Ovary (tissue), 9 donors: ENCODE measurements around the gene ITPR2. TPM values are rescaled to one million over a fixed set of nuclear protein-coding genes. Genes with fewer than 3 reads are reported as not detected.

Experiments
- DNase-seq, 5 donors: peaks; one replicate each; pipeline ENCODE4 v3.0.0-alpha.2; 2019 to 2020
- H3K27ac ChIP-seq, 2 donors: fragments of 200-600 bp; one replicate each; pipeline versions ENCODE4 v1.5.1 to v1.8.0; 2019 to 2022
- H3K27me3 ChIP-seq: fragments of 200-600 bp; one replicate; pipeline ENCODE4 v1.8.0; 2022
- H3K36me3 ChIP-seq: fragments of 200-600 bp; sonication (generic); one replicate; pipeline ENCODE4 v1.5.1; 2019
- H3K4me1 ChIP-seq: one replicate; pipeline ENCODE4 v1.8.1; 2013; ENCODE audit warnings: mild to moderate bottlenecking, moderate library complexity; ENCODE audit not compliant: insufficient read depth
- H3K4me3 ChIP-seq: fragments of 200-600 bp; sonication (generic); one replicate; pipeline ENCODE4 v1.5.1; 2017
- H3K9me3 ChIP-seq, 2 donors: fragments of 200-600 bp in 1 of 2; sonication (generic) in 1 of 2; one replicate each; pipeline versions ENCODE4 v1.5.1 to v1.8.1; 2013 to 2019; ENCODE audit warnings: mild to moderate bottlenecking in 1 of 2, moderate library complexity in 1 of 2
- CTCF ChIP-seq, 3 donors: fragments of 450-650 bp in 2 of 3; fragments of 200-600 bp in 1 of 3; IDR thresholded peaks; one replicate each; pipeline versions ENCODE4 v1.5.1 to v1.8.0; 2016 to 2022; ENCODE audit warnings: antibody characterized with exemption in 3 of 3, mild to moderate bottlenecking in 1 of 3
- EP300 ChIP-seq: sonication (generic); formaldehyde crosslinking; IDR thresholded peaks from one replicate; pipeline ENCODE4 v1.6.1; 2017; ENCODE audit warnings: antibody characterized with exemption
- POLR2A ChIP-seq: fragments of 450-650 bp; IDR thresholded peaks from one replicate; pipeline ENCODE4 v1.6.1; 2017; ENCODE audit warnings: antibody characterized with exemption, mild to moderate bottlenecking, moderate library complexity
- WGBS, 3 donors: extraction: QIAGEN DNeasy Blood & Tissue Kit in 1 of 3; methylation state at CpG; one replicate each; pipeline versions ENCODE4 v1.1.5 to v1.1.7; 2013 to 2017; 5-methylcytosine and 5-hydroxymethylcytosine counted together
- intact Hi-C, 4 donors: fragments of 100-400 bp; cut with DNase I; formaldehyde crosslinking; loops; one replicate each; pipeline versions ENCODE4 v1.11.0 to v1.15.1; 2022 to 2023
- polyA plus RNA-seq, 2 donors: library from polyadenylated mRNA; stranded (reverse); fragments of 200-250 nt in 1 of 2; fragments of 350-450 nt in 1 of 2; fragmentation: Illumina TruSeq in 1 of 2; extraction: RNeasy Lipid Tissue Mini Kit (QIAGEN cat#74804) in 1 of 2; gene quantifications; one replicate each; pipeline ENCODE4 v1.2.3, GENCODE V29; 2013 to 2014
- total RNA-seq, 7 donors: library from RNA; depleted of rRNA in 2 of 7; stranded (reverse); fragments of >200 nt in 2 of 7; fragmentation: NEBNext Ultra II Directional in 3 of 7; extraction: Animal tissue kit (Norgen Biotek cat#: 25700) in 3 of 7; gene quantifications; one replicate each; pipeline versions ENCODE4 v1.1.0 to v1.2.4, GENCODE V29; 2016 to 2023
- donor health status: DM: no; HTN: no; CAD: no; lungs with moderate emphysema.
- donor health status: DM: no; HTN: no; CAD: no.
- donor health status: Bipolar disorder and iron deficiency.
- donor health status: DM: yes; HTN: yes; CAD: no.
- donor health status: DM: no; HTN: no; CAD: no.
- donor health status: DM: yes; HTN: yes; CAD: no.

ITPR2 gene
- total and polyA plus RNA-seq, 9 donors = 5.9 to 51.1 (median 32.9) TPM

GRCh38 chr12:26750531-26751175 lies 82.3 kb downstream of the ITPR2 start:
- Histone ChIP-seq H3K4me1 (no peaks in the 10 kb centered on the region), H3K27me3 (no peaks in the 10 kb centered on the region), H3K27ac (no peak overlapping the region), H3K9me3 (no peaks in the 10 kb centered on the region), H3K36me3 (no peaks in the 10 kb centered on the region), H3K4me3 (no peak overlapping the region)
- TF ChIP-seq CTCF (IDR thresholded peaks at IDR 0.05) (no peak), EP300 (no peak), POLR2A (no peak)
- DNase-seq = no peak
- intact Hi-C loops = no loop called here
- 92 to 96% (median 93%) methylated on average over 7 of the region's 7 CpGs for WGBS, 3 donors

GRCh38 chr12:26749781-26750180 lies 83.2 kb downstream of the ITPR2 start:
- Histone ChIP-seq H3K9me3 (no peaks in the 10 kb centered on the region), H3K4me3 (no peak overlapping the region), H3K36me3 (no peaks in the 10 kb centered on the region), H3K27ac (no peak overlapping the region), H3K27me3 (no peaks in the 10 kb centered on the region), H3K4me1 (peaks cover 1% of the 10 kb centered on the region)
- TF ChIP-seq CTCF (IDR thresholded peaks at IDR 0.05) = no peak
- no peak for TF ChIP-seq POLR2A
- no peak for TF ChIP-seq EP300
- DNase-seq = no peak
- intact Hi-C loops = no loop called here

- DNase-seq = no peak
- Histone ChIP-seq H3K4me3 (no peak overlapping the region), H3K36me3 (no peaks in the 10 kb centered on the region), H3K9me3 (no peaks in the 10 kb centered on the region), H3K27me3 (no peaks in the 10 kb centered on the region), H3K4me1 (peaks cover 1% of the 10 kb centered on the region), H3K27ac (no peak overlapping the region)
- 79 to 86% (median 83%) methylated on average over 4 of the region's 4 CpGs for WGBS, 3 donors
- intact Hi-C loops = no loop called here
- TF ChIP-seq CTCF (IDR thresholded peaks at IDR 0.05) (no peak), EP300 (no peak), POLR2A (no peak)
Measured at GRCh38 chr12:26748741-26749431, 84.1 kb downstream of the ITPR2 start.

- intact Hi-C loops = no loop called here
- H3K27me3 ChIP-seq = no peaks in the 10 kb centered on the region
- WGBS, 3 donors = 85 to 96% (median 86%) methylated on average over 2 of the region's 2 CpGs
- H3K4me1 ChIP-seq = peaks cover 1% of the 10 kb centered on the region
- no peaks in the 10 kb centered on the region for H3K9me3 ChIP-seq
- no peak for DNase-seq
- no peak overlapping the region for H3K4me3 ChIP-seq
- no peak for TF ChIP-seq POLR2A
- no peak for TF ChIP-seq EP300
- TF ChIP-seq CTCF (IDR thresholded peaks at IDR 0.05) = no peak
- no peaks in the 10 kb centered on the region for H3K36me3 ChIP-seq
- H3K27ac ChIP-seq = no peak overlapping the region
Measured at GRCh38 chr12:26748412-26748740, 84.6 kb downstream of the ITPR2 start.
